ENCODE results near the gene LTN1.

The LTN1 gene

GRCh38 chr21:28923439-28923975 is 69.2 kb downstream of the LTN1 start:
- DNase-seq = no peak

- no peak for DNase-seq
These were observed 70.3 kb downstream of the LTN1 start for GRCh38 chr21:28922368-28922767.

- no peak for DNase-seq
These were observed 76.4 kb downstream of the LTN1 start for GRCh38 chr21:28916150-28916893.

GRCh38 chr21:28913071-28913470 is 79.6 kb downstream of the LTN1 start:
- DNase-seq = no peak

- no peak for DNase-seq
These were observed 82.3 kb downstream of the LTN1 start for GRCh38 chr21:28910280-28910887.

- no peak for DNase-seq
These were observed 84.3 kb downstream of the LTN1 start for GRCh38 chr21:28908351-28908750.

GRCh38 chr21:28906841-28907240 is 85.8 kb downstream of the LTN1 start:
- DNase-seq = no peak

- DNase-seq = no peak
These were observed 86.4 kb downstream of the LTN1 start for GRCh38 chr21:28906236-28906635.

GRCh38 chr21:28904961-28905435 is 87.7 kb downstream of the LTN1 start:
- DNase-seq = no peak

- no peak for DNase-seq
These were observed 89.2 kb downstream of the LTN1 start for GRCh38 chr21:28903448-28903847.

GRCh38 chr21:28900481-28900880 is 92.2 kb downstream of the LTN1 start:
- no peak for DNase-seq

- no peak for DNase-seq
These were observed 92.9 kb downstream of the LTN1 start for GRCh38 chr21:28899744-28900143.

GRCh38 chr21:28899220-28899619 is 93.5 kb downstream of the LTN1 start:
- no peak for DNase-seq

- no peak for DNase-seq
These were observed 99.0 kb downstream of the LTN1 start for GRCh38 chr21:28893687-28894086.

- DNase-seq = no peak
These were observed 100.2 kb downstream of the LTN1 start for GRCh38 chr21:28892199-28893111.

GRCh38 chr21:28885853-28886177 is 106.9 kb downstream of the LTN1 start:
- DNase-seq = no peak

GRCh38 chr21:28884976-28885852 is 107.5 kb downstream of the LTN1 start:
- peak; percentile 34 for DNase-seq

GRCh38 chr21:28884481-28884880 is 108.2 kb downstream of the LTN1 start:
- DNase-seq = no peak

- DNase-seq = no peak
These were observed 108.7 kb downstream of the LTN1 start for GRCh38 chr21:28883931-28884330.

GRCh38 chr21:28882345-28882744 is 110.3 kb downstream of the LTN1 start:
- DNase-seq = no peak

Data from NCI-H2081 treated with DMSO at 0.1 percent for 48 hours (cell line).